Measurements from ENCODE around the gene PHOX2A.
A peak's percentile ranks its signal among the peaks of the same experiment; 100 is the strongest.

Gene PHOX2A

GRCh38 chr11:72226701-72227100, 17.3 kb downstream of the PHOX2A start:
- TF ChIP-seq GABPA (IDR thresholded peaks at IDR 0.05; ENCODE audit: low read depth) (no peak), CTCF (IDR thresholded peaks at IDR 0.05; ENCODE audit: insufficient read depth, low read length) (no peak), POLR2AphosphoS5 (IDR thresholded peaks at IDR 0.05; ENCODE audit: low read depth) (no peak), SPI1 (IDR thresholded peaks at IDR 0.05; ENCODE audit: borderline replicate concordance, low read depth) (no peak), REST (IDR thresholded peaks at IDR 0.05; ENCODE audit: insufficient replicate concordance, low read depth) (no peak)
- no peaks in the 10 kb centered on the region for H3K27me3 ChIP-seq (ENCODE audit: insufficient read depth, poor library complexity, severe bottlenecking)
- H3K4me3 ChIP-seq (replicated peaks; ENCODE audit: insufficient read depth, low read length): no peak overlapping the region
- DNase-seq (ENCODE audit: low read depth in 1 of 2, low spot score in 1 of 2): no peak
- H3K27ac ChIP-seq (replicated peaks): no peak overlapping the region

- H3K4me3 ChIP-seq (replicated peaks; ENCODE audit: insufficient read depth, low read length): peak overlapping the region; percentile 75
- TF ChIP-seq REST (IDR thresholded peaks at IDR 0.05; ENCODE audit: insufficient replicate concordance, low read depth): no peak
- no peaks in the 10 kb centered on the region for H3K27me3 ChIP-seq (ENCODE audit: insufficient read depth, poor library complexity, severe bottlenecking)
- peak overlapping the region; percentile 66 for H3K27ac ChIP-seq (replicated peaks)
- DNase-seq (ENCODE audit: low read depth in 1 of 2, low spot score in 1 of 2): peak in 1 of 2 experiments; percentile 34
Observed at GRCh38 chr11:72225411-72225951, 18.5 kb downstream of the PHOX2A start.

- DNase-seq (ENCODE audit: low read depth in 1 of 2, low spot score in 1 of 2): peak in 1 of 2 experiments; percentile 39
- peak within 1 kb of the TSS; percentile 75 for H3K4me3 ChIP-seq (replicated peaks; ENCODE audit: insufficient read depth, low read length)
- no peaks in the 10 kb centered on the region for H3K27me3 ChIP-seq (ENCODE audit: insufficient read depth, poor library complexity, severe bottlenecking)
- peak within 1 kb of the TSS; percentile 91 for H3K27ac ChIP-seq (replicated peaks)
- TF ChIP-seq REST (IDR thresholded peaks at IDR 0.05; ENCODE audit: insufficient replicate concordance, low read depth): no peak
- TF ChIP-seq CTCF (IDR thresholded peaks at IDR 0.05; ENCODE audit: insufficient read depth, low read length): no peak
- TF ChIP-seq GABPA (IDR thresholded peaks at IDR 0.05; ENCODE audit: low read depth): no peak
- no peak for TF ChIP-seq POLR2AphosphoS5 (IDR thresholded peaks at IDR 0.05; ENCODE audit: low read depth)
- TF ChIP-seq SPI1 (IDR thresholded peaks at IDR 0.05; ENCODE audit: borderline replicate concordance, low read depth): no peak
Observed at GRCh38 chr11:72224564-72225410, 19.2 kb downstream of the PHOX2A start, which contains the start of gene INPPL1. Gene INPPL1 (plus strand): TSS chr11:72224767. CDS start chr11:72224985, 218 bp downstream.
